SU-DHL-6 (cell line): ENCODE data around the gene EVL.

Source experiments
- H2AFZ ChIP-seq: fragments of 200-600 bp; sonication (generic); 2 replicates; pipeline ENCODE4 v1.6.1; 2014; ENCODE audit warnings: low read depth, mild to moderate bottlenecking, moderate library complexity, mixed read lengths, antibody characterized with exemption, low read length; ENCODE audit not compliant: severe bottlenecking
- H3F3A ChIP-seq: fragments of 200-600 bp; shearing (Covaris generic); 2 replicates; pipeline ENCODE4 v1.6.0; 2016; ENCODE audit warnings: antibody characterized with exemption, mild to moderate bottlenecking; ENCODE audit not compliant: insufficient read depth
- H3K27ac ChIP-seq: fragments of 200-600 bp; sonication (generic); 2 replicates; pipeline ENCODE4 v1.5.1; 2016; ENCODE audit warnings: low read depth, mild to moderate bottlenecking, low read length, moderate library complexity, mixed read lengths
- H3K27me3 ChIP-seq: fragments of 200-600 bp; sonication (generic), shearing (Covaris generic); 2 replicates; pipeline ENCODE4 v1.6.0; 2014; ENCODE audit warnings: mild to moderate bottlenecking, low read length
- H3K36me3 ChIP-seq: fragments of 200-600 bp; sonication (generic); 2 replicates; pipeline ENCODE4 v1.6.1; 2014; ENCODE audit warnings: mild to moderate bottlenecking, low read length, mixed read lengths
- H3K4me2 ChIP-seq: fragments of 300-600, 200-600 bp; shearing (Covaris generic), sonication (generic); 2 replicates; pipeline ENCODE4 v1.6.0; 2014; ENCODE audit warnings: low read length, low read depth, mild to moderate bottlenecking; ENCODE audit not compliant: poor library complexity, severe bottlenecking
- H3K4me3 ChIP-seq: fragments of 200-600 bp; sonication (generic); 2 replicates; pipeline ENCODE4 v1.5.1; 2014; ENCODE audit warnings: antibody characterized with exemption, low read length, mild to moderate bottlenecking, mixed read lengths; ENCODE audit not compliant: insufficient read depth, poor library complexity, severe bottlenecking
- H3K79me2 ChIP-seq: fragments of 200-600 bp; sonication (generic); 2 replicates; pipeline ENCODE4 v1.6.1; 2014; ENCODE audit warnings: mild to moderate bottlenecking, low read length, moderate library complexity; ENCODE audit not compliant: insufficient read depth
- H3K9ac ChIP-seq: fragments of 200-600 bp; sonication (generic); 2 replicates; pipeline ENCODE4 v1.7.0; 2014; ENCODE audit warnings: mild to moderate bottlenecking, low read length
- H3K9me2 ChIP-seq: fragments of 200-600 bp; sonication (generic); replicated peaks from 2 replicates; pipeline ENCODE4 v1.6.1; 2014; ENCODE audit warnings: low read length; ENCODE audit not compliant: insufficient read depth
- H3K9me3 ChIP-seq: fragments of 200-600 bp; sonication (generic); 2 replicates; pipeline ENCODE4 v1.6.1; 2014; ENCODE audit warnings: low read length, mixed read lengths; ENCODE audit not compliant: insufficient read depth
- H4K20me1 ChIP-seq: fragments of 200-600 bp; sonication (generic); 2 replicates; pipeline ENCODE4 v1.6.1; 2014; ENCODE audit warnings: low read depth, mild to moderate bottlenecking, antibody characterized with exemption, low read length, moderate library complexity, mixed read lengths
- EZH2phosphoT487 ChIP-seq: fragments of 200-600 bp; sonication (generic), shearing (Covaris generic); conservative IDR thresholded peaks from 2 replicates; pipeline ENCODE4 v1.6.1; 2018; ENCODE audit warnings: mild to moderate bottlenecking, antibody characterized with exemption, low read length, moderate library complexity, mixed read lengths
- TF ChIP-seq, protein P1 (sequence below): fragments of 200-600 bp; sonication (generic); IDR thresholded peaks from one replicate; pipeline ENCODE4 v1.5.1; 2017; ENCODE audit warnings: antibody characterized with exemption, mild to moderate bottlenecking, low read length, moderate library complexity; ENCODE audit not compliant: insufficient read depth, poor library complexity, severe bottlenecking

Gene EVL

DNA sequence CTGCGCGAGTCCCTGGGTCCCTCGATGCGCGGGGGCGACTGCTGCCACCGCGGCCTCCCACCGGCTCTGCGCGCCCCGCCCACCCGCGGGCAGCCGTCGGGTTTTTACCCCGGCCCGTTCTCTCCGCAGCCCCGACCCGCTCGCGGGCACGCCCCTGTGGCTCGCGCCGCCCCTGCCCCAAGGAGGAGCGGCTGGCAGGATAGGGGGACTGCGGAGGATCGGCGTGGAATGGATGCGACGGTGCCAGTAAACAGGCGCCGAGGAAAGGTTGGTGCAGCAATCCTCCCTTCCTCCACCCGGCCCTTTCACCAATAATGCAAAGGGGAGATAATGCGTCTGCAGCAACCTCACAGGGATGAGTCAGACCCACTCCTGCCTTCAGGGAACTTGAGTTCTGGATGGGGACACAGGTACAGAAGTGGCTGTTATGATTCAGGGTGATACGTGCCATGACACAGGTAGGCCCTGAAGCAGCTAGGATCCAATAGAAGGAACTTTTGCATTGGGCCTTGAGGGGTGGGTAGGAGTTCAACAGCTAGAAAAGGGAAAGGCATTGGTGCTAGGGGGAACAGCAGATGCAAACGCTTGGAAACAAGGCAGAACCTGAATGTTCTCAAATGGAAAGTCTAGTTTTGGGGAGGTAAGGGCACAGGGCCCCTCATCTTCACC lies 94.8 kb downstream of the EVL start:
- no peak for TF ChIP-seq EZH2phosphoT487
- TF ChIP-seq, protein P1, sequence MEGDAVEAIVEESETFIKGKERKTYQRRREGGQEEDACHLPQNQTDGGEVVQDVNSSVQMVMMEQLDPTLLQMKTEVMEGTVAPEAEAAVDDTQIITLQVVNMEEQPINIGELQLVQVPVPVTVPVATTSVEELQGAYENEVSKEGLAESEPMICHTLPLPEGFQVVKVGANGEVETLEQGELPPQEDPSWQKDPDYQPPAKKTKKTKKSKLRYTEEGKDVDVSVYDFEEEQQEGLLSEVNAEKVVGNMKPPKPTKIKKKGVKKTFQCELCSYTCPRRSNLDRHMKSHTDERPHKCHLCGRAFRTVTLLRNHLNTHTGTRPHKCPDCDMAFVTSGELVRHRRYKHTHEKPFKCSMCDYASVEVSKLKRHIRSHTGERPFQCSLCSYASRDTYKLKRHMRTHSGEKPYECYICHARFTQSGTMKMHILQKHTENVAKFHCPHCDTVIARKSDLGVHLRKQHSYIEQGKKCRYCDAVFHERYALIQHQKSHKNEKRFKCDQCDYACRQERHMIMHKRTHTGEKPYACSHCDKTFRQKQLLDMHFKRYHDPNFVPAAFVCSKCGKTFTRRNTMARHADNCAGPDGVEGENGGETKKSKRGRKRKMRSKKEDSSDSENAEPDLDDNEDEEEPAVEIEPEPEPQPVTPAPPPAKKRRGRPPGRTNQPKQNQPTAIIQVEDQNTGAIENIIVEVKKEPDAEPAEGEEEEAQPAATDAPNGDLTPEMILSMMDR: no peak
- H3K27ac ChIP-seq: no peak overlapping the region
- no peaks in the 10 kb centered on the region for H3K79me2 ChIP-seq
- no peaks in the 10 kb centered on the region for H4K20me1 ChIP-seq
- no peaks in the 10 kb centered on the region for H3K36me3 ChIP-seq
- H3K4me3 ChIP-seq: peak overlapping the region; percentile 46
- H3K27me3 ChIP-seq: no peaks in the 10 kb centered on the region
- H3F3A ChIP-seq: 0 out of 2 replicates have a peak, but pooled peaks cover 3% of the 10 kb centered on the region
- no peak overlapping the region for H2AFZ ChIP-seq
- no peaks in the 10 kb centered on the region for H3K9me3 ChIP-seq
- H3K4me2 ChIP-seq: peak overlapping the region; percentile 73
- peak overlapping the region; percentile 16; the same call in 1 of the 2 replicates for H3K9ac ChIP-seq
- no peaks in the 10 kb centered on the region for H3K9me2 ChIP-seq

DNA sequence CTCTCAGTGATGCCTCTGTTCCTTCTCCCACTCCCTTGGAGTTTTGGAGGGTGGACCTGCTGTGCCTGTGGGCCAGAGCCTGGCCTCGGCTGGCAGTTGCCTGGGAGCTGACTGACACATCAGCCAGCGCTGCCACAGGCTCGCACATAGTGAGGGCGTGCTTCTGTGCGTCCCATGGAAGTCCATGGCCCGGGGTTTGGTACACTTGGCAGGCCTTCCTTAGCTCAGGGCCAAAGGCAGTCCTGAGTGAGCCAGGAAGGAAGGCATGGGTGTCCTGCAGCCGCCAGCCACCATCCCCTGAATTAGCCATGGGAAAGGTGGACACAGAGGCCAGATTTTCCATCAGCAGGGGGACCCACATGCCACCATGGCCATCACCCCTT lies 95.3 kb downstream of the EVL start:
- H3K79me2 ChIP-seq: no peaks in the 10 kb centered on the region
- 0 out of 2 replicates have a peak, but pooled peaks cover 3% of the 10 kb centered on the region for H3F3A ChIP-seq
- H4K20me1 ChIP-seq: no peaks in the 10 kb centered on the region
- H3K36me3 ChIP-seq: no peaks in the 10 kb centered on the region
- no peaks in the 10 kb centered on the region for H3K9me3 ChIP-seq
- H3K4me3 ChIP-seq: no peak overlapping the region
- no peak overlapping the region for H2AFZ ChIP-seq
- H3K9me2 ChIP-seq: no peaks in the 10 kb centered on the region
- H3K27me3 ChIP-seq: no peaks in the 10 kb centered on the region
- no peak overlapping the region for H3K27ac ChIP-seq
- TF ChIP-seq, protein P1: no peak
- TF ChIP-seq EZH2phosphoT487: no peak
- H3K9ac ChIP-seq: no peak overlapping the region
- H3K4me2 ChIP-seq: no peak overlapping the region

GRCh38 chr14:100165376-100165775 lies 100.2 kb downstream of the EVL start:
- no peaks in the 10 kb centered on the region for H3K36me3 ChIP-seq
- H3K4me3 ChIP-seq: no peak overlapping the region
- no peak overlapping the region for H2AFZ ChIP-seq

More at GRCh38 chr14:100165376-100165775, 100.2 kb downstream of the EVL start:
- Histone ChIP-seq H3K79me2 (no peaks in the 10 kb centered on the region), H3F3A (no peaks in the 10 kb centered on the region), H3K9me2 (no peaks in the 10 kb centered on the region), H4K20me1 (no peaks in the 10 kb centered on the region), H3K9ac (no peak overlapping the region), H3K9me3 (no peaks in the 10 kb centered on the region), H3K27me3 (no peaks in the 10 kb centered on the region), H3K27ac (no peak overlapping the region), H3K4me2 (no peak overlapping the region)
- TF ChIP-seq, protein P1: no peak
- TF ChIP-seq EZH2phosphoT487: no peak
